HepG2 (cell line): ENCODE results near the gene MYO5A. TPM values are rescaled to one million over a fixed set of nuclear protein-coding genes. Genes with fewer than 3 reads are reported as not detected.
A peak's percentile ranks its signal among the peaks of the same experiment; 100 is the strongest.

Experiments used
- ATAC-seq: fragments of 200-7000 bp; cut with Tn5 transposase; 3 replicates; pipeline ENCODE4 v1.9.1; 2020; ENCODE audit warnings: mild to moderate bottlenecking, moderate library complexity
- BruUV-seq: library from RNA; stranded (reverse); fragments of 400-500 nt; replicated peaks from 2 replicates; lab custom pipeline; 2021; lab: Mats Ljungman, UMichigan
- CTCF ChIA-PET: fragments of 300-600 bp; formaldehyde crosslinking; extraction: SDS; loops from one replicate; lab custom pipeline; 2021; ENCODE audit warnings: low total read pairs, inconsistent platforms, low intra/inter-chr PET ratio; lab: Yijun Ruan, JAX
- POLR2A ChIA-PET: fragments of 350-600 bp; sonication (Branson Sonifier 250); formaldehyde crosslinking; loops from one replicate; lab custom pipeline; 2020; ENCODE audit warnings: antibody characterized with exemption, inconsistent platforms; lab: Yijun Ruan, JAX
- DNase-seq: peaks from one replicate; pipeline ENCODE4 v3.0.0-alpha.2; 2015; ENCODE audit warnings: low spot score
- FAIRE-seq: peaks from 3 replicates; lab custom pipeline; 2011; peaks lifted over from hg19 to GRCh38; lab: Jason Lieb, UNC
- H2AFZ ChIP-seq: one replicate; pipeline ENCODE4 v1.6.1; 2011; ENCODE audit warnings: low read length, inconsistent platforms
- H3K27ac ChIP-seq: fragments of 300-600 bp; 3 replicates; pipeline ENCODE4 v1.8.0; 2011; ENCODE audit warnings: mixed run types, mild to moderate bottlenecking, mixed read lengths, low read length, inconsistent platforms; ENCODE audit not compliant: insufficient read depth; ENCODE audit errors: extremely low read length
- H3K27me3 ChIP-seq, 2 experiments: fragments of 200-600 bp in 1 of 2; 2 replicates in 1 of 2; 3 replicates in 1 of 2; pipeline versions ENCODE4 v1.6.0 to v1.8.0; 2011; ENCODE audit warnings: low read length in 2 of 2, mild to moderate bottlenecking in 2 of 2, moderate library complexity in 2 of 2, inconsistent platforms in 1 of 2; ENCODE audit not compliant: insufficient read depth in 2 of 2, control insufficient read depth in 1 of 2
- H3K36me3 ChIP-seq, 2 experiments: fragments of 200-600 bp in 1 of 2; replicated peaks in 1 of 2; 2 replicates in 1 of 2; 3 replicates in 1 of 2; pipeline versions ENCODE4 v1.5.1 to v1.8.0; 2011; ENCODE audit warnings: low read length in 2 of 2, inconsistent platforms in 1 of 2; ENCODE audit not compliant: insufficient read depth in 2 of 2, control insufficient read depth in 1 of 2
- H3K4me1 ChIP-seq: 2 replicates; pipeline ENCODE4 v1.5.1; 2012; ENCODE audit warnings: low read length, inconsistent platforms; ENCODE audit not compliant: insufficient read depth
- H3K4me2 ChIP-seq: 2 replicates; pipeline ENCODE4 v1.6.0; 2011; ENCODE audit warnings: low read depth, low read length, inconsistent platforms
- H3K4me3 ChIP-seq, 3 experiments: fragments of 200-600 bp in 1 of 3; sonication (generic), shearing (Covaris generic) in 1 of 3; replicated peaks in 1 of 3; 2 replicates each; pipeline ENCODE4 v1.5.1; 2011 to 2016; ENCODE audit warnings: low read length in 3 of 3, inconsistent platforms in 2 of 3, low read depth in 2 of 3, mild to moderate bottlenecking in 2 of 3, control low read depth in 1 of 3, mixed read lengths in 1 of 3; ENCODE audit not compliant: insufficient read depth in 1 of 3
- H3K79me2 ChIP-seq: one replicate; pipeline ENCODE4 v1.6.1; 2011; ENCODE audit warnings: low read length, inconsistent platforms; ENCODE audit not compliant: insufficient read depth
- H3K9ac ChIP-seq: 2 replicates; pipeline ENCODE4 v1.6.0; 2011; ENCODE audit warnings: mild to moderate bottlenecking, low read depth, low read length, inconsistent platforms; ENCODE audit not compliant: insufficient read depth
- H3K9me3 ChIP-seq: 2 replicates; pipeline ENCODE4 v1.5.1; 2012; ENCODE audit warnings: mild to moderate bottlenecking, low read length
- H4K20me1 ChIP-seq: 2 replicates; pipeline ENCODE4 v1.6.0; 2011; ENCODE audit warnings: inconsistent platforms, mild to moderate bottlenecking, low read length, moderate library complexity; ENCODE audit not compliant: insufficient read depth
- MIER2 ChIP-seq: IDR thresholded peaks from 2 replicates; pipeline ENCODE4 v1.6.1; 2016; ENCODE audit warnings: missing biosample characterization, missing genetic modification reagents
- NAIF1 ChIP-seq: sonication (generic); formaldehyde crosslinking; IDR thresholded peaks from 2 replicates; pipeline ENCODE4 v1.5.0; 2020; ENCODE audit warnings: mild to moderate bottlenecking, missing genetic modification reagents, borderline replicate concordance
- NFE2L2 ChIP-seq: fragments of 150-350 bp; IDR thresholded peaks from 2 replicates; pipeline ENCODE4 v1.6.1; 2014; ENCODE audit warnings: low read length
- ZNF777 ChIP-seq: sonication (generic); formaldehyde crosslinking; IDR thresholded peaks from 2 replicates; pipeline ENCODE4 v1.4.0; 2020; ENCODE audit warnings: missing genetic modification reagents
- WGBS: methylation state at CpG from one replicate; pipeline ENCODE4 v1.1.6; 2017; ENCODE audit warnings: low lambda C conversion rate; 5-methylcytosine and 5-hydroxymethylcytosine counted together
- in situ Hi-C: cut with HindIII; loops from 2 replicates; pipeline ENCODE4 v1.10.0; 2017; ENCODE audit warnings: low pct_unique_long_range_greater_than_20kb; ENCODE audit not compliant: extremely low pct_ligation_motif_present
- intact Hi-C: fragments of 100-400 bp; cut with micrococcal nuclease; formaldehyde crosslinking; loops from one replicate; pipeline ENCODE4 v1.10.0; 2022; ENCODE audit not compliant: unreplicated experiment
- polyA plus RNA-seq, 8 experiments: library from polyadenylated mRNA; depleted of rRNA in 3 of 8; stranded (reverse) in 7 of 8; unstranded in 1 of 8; fragments of >200 nt; fragmentation: Illumina TruSeq in 4 of 8; extraction: Trizol in 4 of 8; gene quantifications; 2 replicates each; pipeline versions ENCODE4 v1.2.1 to v1.2.3, GENCODE V29; 2011 to 2016; ENCODE audit warnings: low read depth in 4 of 8, missing spikeins in 1 of 8, mixed read lengths in 1 of 8; ENCODE audit not compliant: insufficient read depth in 1 of 8
- total RNA-seq, 5 experiments: library from RNA; depleted of rRNA; stranded (reverse); fragments of >200 nt; fragmentation: Illumina TruSeq; extraction: Trizol; gene quantifications; 2 replicates each; pipeline ENCODE4 v1.2.3, GENCODE V29; 2016; ENCODE audit warnings: low read depth in 1 of 5
- TF ChIP-seq, protein P1 (sequence below): sonication (generic); formaldehyde crosslinking; IDR thresholded peaks from 2 replicates; pipeline ENCODE4 v1.4.0; 2020; ENCODE audit warnings: mild to moderate bottlenecking, missing genetic modification reagents, borderline replicate concordance

The MYO5A gene
- total and polyA plus RNA-seq, 2 of the 13 experiments (the other 11 are each of a cell fraction or from before 2014, with no cell fraction given): 2.8 to 4.8 TPM

DNA sequence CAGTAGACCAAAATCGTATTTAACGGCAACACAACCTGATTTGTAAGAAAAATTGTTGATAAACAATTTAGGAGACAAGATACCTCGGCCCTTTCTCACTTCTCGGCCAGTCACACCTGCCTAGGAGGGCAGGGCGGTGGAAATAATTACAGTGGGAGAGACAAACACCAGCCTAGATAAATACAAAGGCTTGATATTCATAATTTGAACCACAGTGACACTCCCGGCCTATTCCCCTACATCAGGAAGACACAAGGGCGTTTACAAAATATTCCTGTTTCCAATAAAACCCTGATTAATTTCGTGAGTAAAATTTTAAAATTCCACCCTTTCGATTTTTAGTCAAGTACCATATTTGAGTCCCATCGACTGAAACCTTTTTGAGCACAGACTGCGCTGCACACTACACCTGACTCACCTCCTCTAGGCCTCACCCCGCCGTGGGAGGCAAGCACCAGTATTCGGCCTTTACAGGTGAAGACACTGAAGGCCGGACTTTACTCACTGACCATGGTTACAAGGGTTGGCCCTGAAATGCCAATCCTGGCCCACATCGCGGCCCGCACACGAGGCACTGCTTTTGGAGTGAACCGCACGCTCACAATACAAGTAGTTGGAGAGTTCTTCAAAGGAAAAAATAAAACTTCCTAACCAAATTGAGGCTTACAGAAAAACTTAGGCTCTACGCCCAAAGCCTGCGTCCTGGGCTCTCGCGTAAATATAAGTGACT, 39.4 kb upstream of the MYO5A start (continued):
- TF ChIP-seq MIER2 (CRISPR knock-in tag) (no peak), ZNF777 (CRISPR knock-in tag) (no peak), NAIF1 (0 out of 2 replicates have a peak, but pooled peaks have one; percentile 12)

DNA sequence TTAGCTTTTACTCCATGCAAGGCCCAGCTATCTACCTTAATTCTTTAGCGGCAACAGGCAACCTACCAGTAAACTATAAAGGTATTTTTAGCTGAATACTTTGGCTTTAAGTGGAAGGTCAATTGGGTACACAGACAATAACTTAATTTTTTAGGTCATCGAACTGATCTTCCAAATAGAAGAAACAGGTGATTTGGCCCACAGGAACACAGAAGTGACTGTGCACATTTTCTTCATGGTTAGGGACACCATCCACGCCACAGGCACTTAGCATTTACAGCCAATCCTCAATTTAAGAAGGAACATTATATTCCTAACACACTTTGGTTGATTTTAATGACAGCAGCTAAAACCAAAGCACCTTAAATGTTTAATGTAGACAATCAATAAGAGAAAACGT, 38.2 kb upstream of the MYO5A start:
- H4K20me1 ChIP-seq: peaks cover 54% of the 10 kb centered on the region
- H3K4me2 ChIP-seq: peak overlapping the region; percentile 88
- H3K27ac ChIP-seq: peak overlapping the region; percentile 13
- no peaks in the 10 kb centered on the region; a peak in 1 of 5 replicates for H3K27me3 ChIP-seq
- peak overlapping the region; percentile 64 to 83 (median 80) for H3K4me3 ChIP-seq
- DNase-seq: no peak
- no peak overlapping the region for H2AFZ ChIP-seq
- H3K36me3 ChIP-seq: peaks cover 0 to 8% of the 10 kb centered on the region in 2 experiments; a peak in 2 of 5 replicates
- ChIA-PET POLR2A (interaction anchor here (0.6 kb wide), 1 partner anchor 15 kb away, joined by 4 read pairs; no protein-coding TSS in a partner anchor), CTCF (no interaction called here)
- H3K9me3 ChIP-seq: no peaks in the 10 kb centered on the region
- peaks cover 67% of the 10 kb centered on the region for H3K79me2 ChIP-seq
- peak; percentile 54 for TF ChIP-seq NFE2L2
- TF ChIP-seq, protein P1, sequence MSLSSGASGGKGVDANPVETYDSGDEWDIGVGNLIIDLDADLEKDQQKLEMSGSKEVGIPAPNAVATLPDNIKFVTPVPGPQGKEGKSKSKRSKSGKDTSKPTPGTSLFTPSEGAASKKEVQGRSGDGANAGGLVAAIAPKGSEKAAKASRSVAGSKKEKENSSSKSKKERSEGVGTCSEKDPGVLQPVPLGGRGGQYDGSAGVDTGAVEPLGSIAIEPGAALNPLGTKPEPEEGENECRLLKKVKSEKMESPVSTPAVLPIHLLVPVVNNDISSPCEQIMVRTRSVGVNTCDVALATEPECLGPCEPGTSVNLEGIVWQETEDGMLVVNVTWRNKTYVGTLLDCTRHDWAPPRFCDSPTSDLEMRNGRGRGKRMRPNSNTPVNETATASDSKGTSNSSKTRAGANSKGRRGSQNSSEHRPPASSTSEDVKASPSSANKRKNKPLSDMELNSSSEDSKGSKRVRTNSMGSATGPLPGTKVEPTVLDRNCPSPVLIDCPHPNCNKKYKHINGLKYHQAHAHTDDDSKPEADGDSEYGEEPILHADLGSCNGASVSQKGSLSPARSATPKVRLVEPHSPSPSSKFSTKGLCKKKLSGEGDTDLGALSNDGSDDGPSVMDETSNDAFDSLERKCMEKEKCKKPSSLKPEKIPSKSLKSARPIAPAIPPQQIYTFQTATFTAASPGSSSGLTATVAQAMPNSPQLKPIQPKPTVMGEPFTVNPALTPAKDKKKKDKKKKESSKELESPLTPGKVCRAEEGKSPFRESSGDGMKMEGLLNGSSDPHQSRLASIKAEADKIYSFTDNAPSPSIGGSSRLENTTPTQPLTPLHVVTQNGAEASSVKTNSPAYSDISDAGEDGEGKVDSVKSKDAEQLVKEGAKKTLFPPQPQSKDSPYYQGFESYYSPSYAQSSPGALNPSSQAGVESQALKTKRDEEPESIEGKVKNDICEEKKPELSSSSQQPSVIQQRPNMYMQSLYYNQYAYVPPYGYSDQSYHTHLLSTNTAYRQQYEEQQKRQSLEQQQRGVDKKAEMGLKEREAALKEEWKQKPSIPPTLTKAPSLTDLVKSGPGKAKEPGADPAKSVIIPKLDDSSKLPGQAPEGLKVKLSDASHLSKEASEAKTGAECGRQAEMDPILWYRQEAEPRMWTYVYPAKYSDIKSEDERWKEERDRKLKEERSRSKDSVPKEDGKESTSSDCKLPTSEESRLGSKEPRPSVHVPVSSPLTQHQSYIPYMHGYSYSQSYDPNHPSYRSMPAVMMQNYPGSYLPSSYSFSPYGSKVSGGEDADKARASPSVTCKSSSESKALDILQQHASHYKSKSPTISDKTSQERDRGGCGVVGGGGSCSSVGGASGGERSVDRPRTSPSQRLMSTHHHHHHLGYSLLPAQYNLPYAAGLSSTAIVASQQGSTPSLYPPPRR (CRISPR knock-in tag): no peak
- peaks cover 61% of the 10 kb centered on the region for H3K4me1 ChIP-seq
- no peak for FAIRE-seq
- ATAC-seq: no peak
- 33% methylated on average over 4 of the region's 4 CpGs for WGBS
- in situ Hi-C loops: no loop called here
- BruUV-seq: no TSS peak
- intact Hi-C loops: loop anchor here (5.0 kb wide), 2 partner anchors 170 to 310 kb away; no protein-coding TSS in a partner anchor
- H3K9ac ChIP-seq: peak overlapping the region; percentile 94
